ENCODE measurements around the gene ETS1. TPM values are rescaled to one million over a fixed set of nuclear protein-coding genes. Genes with fewer than 3 reads are reported as not detected.
A peak's percentile ranks its signal among the peaks of the same experiment; 100 is the strongest.

The ETS1 gene
- total and polyA plus RNA-seq, 2 experiments from 2014 or later, result 1.7 to 10.2 TPM

DNA sequence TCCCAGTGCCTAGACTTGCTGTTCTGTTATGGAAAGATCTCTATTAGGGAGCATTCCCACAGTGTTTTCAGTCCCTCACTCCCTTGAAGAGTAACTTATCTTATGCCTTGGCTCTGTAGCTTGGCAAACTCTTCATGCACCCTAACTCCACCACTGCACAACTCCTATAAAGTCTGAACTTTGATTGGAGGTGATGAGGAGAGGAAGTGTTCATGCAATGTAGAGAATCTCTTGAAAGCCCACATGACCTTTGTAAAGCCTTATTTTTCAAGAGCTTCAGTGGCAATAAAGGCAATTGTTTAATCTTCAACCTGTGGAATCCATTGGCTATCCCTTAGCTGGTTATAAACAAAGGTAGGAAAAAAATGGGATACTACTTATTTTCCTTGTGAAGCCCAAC, 176.2 kb downstream of the ETS1 start:
- DNase-seq (ENCODE audit: low read depth in 1 of 2, low spot score in 1 of 2), result no peak

DNA sequence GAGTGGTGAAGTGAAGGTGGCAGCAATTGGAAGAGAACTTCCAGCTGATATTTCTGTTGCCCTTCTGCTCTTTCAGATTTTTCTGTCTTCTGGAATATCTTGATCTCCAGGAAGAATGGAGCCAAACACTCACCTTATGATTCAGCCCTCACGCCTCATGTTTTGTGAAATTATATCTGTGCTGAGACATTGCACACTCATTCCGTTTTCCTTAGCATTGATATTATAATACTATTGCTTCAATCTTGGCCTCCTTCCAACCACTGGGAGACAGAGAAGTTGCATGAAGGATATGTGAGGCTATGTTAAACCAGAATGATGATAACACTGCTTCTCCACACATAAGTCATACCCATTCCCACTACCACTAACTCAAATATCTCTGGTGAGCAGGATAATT, 177.9 kb downstream of the ETS1 start:
- Histone ChIP-seq H3K9me3 (ENCODE audit: low read depth) (no peaks in the 10 kb centered on the region), H3K4me3 (no peak overlapping the region), H3K36me3 (no peaks in the 10 kb centered on the region), H3K27me3 (no peaks in the 10 kb centered on the region), H3K27ac (no peak overlapping the region), H3K4me1 (ENCODE audit: low read depth) (peaks cover 12% of the 10 kb centered on the region)
- DNase-seq (ENCODE audit: low read depth in 1 of 2, low spot score in 1 of 2), result peak in 1 of 2 donors; percentile 86
- TF ChIP-seq, protein P1, sequence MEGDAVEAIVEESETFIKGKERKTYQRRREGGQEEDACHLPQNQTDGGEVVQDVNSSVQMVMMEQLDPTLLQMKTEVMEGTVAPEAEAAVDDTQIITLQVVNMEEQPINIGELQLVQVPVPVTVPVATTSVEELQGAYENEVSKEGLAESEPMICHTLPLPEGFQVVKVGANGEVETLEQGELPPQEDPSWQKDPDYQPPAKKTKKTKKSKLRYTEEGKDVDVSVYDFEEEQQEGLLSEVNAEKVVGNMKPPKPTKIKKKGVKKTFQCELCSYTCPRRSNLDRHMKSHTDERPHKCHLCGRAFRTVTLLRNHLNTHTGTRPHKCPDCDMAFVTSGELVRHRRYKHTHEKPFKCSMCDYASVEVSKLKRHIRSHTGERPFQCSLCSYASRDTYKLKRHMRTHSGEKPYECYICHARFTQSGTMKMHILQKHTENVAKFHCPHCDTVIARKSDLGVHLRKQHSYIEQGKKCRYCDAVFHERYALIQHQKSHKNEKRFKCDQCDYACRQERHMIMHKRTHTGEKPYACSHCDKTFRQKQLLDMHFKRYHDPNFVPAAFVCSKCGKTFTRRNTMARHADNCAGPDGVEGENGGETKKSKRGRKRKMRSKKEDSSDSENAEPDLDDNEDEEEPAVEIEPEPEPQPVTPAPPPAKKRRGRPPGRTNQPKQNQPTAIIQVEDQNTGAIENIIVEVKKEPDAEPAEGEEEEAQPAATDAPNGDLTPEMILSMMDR (IDR thresholded peaks at IDR 0.05; ENCODE audit: low read depth, low read length), result no peak

More for the DNA sequence above, 176.2 kb downstream of the ETS1 start:
- Histone ChIP-seq H3K27ac (no peak overlapping the region), H3K4me1 (ENCODE audit: low read depth) (peaks cover 12% of the 10 kb centered on the region), H3K9me3 (ENCODE audit: low read depth) (no peaks in the 10 kb centered on the region), H3K36me3 (no peaks in the 10 kb centered on the region), H3K27me3 (no peaks in the 10 kb centered on the region), H3K4me3 (no peak overlapping the region)
- TF ChIP-seq, protein P1 (IDR thresholded peaks at IDR 0.05; ENCODE audit: low read depth, low read length), result no peak

Other genes starting within 250 kb of the ETS1 start
- gene FLI1, start 106.5 kb upstream of the ETS1 start, total RNA-seq, result 0.83 and 0.99 TPM in 2 replicates
- 0.68 and 2.8 TPM in 2 replicates for gene FLI1, start 106.5 kb upstream of the ETS1 start, polyA plus RNA-seq